NCI-H460 (cell line): ENCODE data around the gene CDC14A. TPM values are rescaled to one million over a fixed set of nuclear protein-coding genes. Genes with fewer than 3 reads are reported as not detected.
"Not testable (repeated sequence)": the region's sequence is repeated elsewhere in the genome, so short reads cannot be mapped to it uniquely, and the experiment has no call there.

ENCODE experiments used
- DNase-seq: peaks from one replicate; pipeline ENCODE4 v3.0.0-alpha.2; 2016; ENCODE audit warnings: low read depth; ENCODE audit errors: extremely low read depth
- polyA plus RNA-seq: library from polyadenylated mRNA; depleted of rRNA; stranded (reverse); fragments of >200 nt; gene quantifications from 2 replicates; pipeline ENCODE4 v1.2.3, GENCODE V29; 2014; cell fraction: nucleus; rRNA removed
- total RNA-seq: library from RNA; depleted of rRNA; stranded (reverse); fragments of >200 nt; shearing (Covaris generic); gene quantifications from 2 replicates; pipeline ENCODE4 v1.2.3, GENCODE V29; 2014; rRNA removed

The CDC14A gene, protein sequence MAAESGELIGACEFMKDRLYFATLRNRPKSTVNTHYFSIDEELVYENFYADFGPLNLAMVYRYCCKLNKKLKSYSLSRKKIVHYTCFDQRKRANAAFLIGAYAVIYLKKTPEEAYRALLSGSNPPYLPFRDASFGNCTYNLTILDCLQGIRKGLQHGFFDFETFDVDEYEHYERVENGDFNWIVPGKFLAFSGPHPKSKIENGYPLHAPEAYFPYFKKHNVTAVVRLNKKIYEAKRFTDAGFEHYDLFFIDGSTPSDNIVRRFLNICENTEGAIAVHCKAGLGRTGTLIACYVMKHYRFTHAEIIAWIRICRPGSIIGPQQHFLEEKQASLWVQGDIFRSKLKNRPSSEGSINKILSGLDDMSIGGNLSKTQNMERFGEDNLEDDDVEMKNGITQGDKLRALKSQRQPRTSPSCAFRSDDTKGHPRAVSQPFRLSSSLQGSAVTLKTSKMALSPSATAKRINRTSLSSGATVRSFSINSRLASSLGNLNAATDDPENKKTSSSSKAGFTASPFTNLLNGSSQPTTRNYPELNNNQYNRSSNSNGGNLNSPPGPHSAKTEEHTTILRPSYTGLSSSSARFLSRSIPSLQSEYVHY
- 4.0 and 4.6 TPM in 2 replicates for total RNA-seq
- polyA plus RNA-seq, result 1.4 and 4.4 TPM in 2 replicates

GRCh38 chr1:100352267-100353070 lies at the start of gene CDC14A:
Gene CDC14A, plus strand, starts transcription at chr1:100352506. Its CDS starts 449 bp downstream, at chr1:100352955.
- peak; percentile 91 for DNase-seq

GRCh38 chr1:100302739-100303138 lies 49.6 kb upstream of the CDC14A start:
- no peak for DNase-seq

GRCh38 chr1:100304227-100304626 lies 48.1 kb upstream of the CDC14A start:
- DNase-seq, result no peak

DNA sequence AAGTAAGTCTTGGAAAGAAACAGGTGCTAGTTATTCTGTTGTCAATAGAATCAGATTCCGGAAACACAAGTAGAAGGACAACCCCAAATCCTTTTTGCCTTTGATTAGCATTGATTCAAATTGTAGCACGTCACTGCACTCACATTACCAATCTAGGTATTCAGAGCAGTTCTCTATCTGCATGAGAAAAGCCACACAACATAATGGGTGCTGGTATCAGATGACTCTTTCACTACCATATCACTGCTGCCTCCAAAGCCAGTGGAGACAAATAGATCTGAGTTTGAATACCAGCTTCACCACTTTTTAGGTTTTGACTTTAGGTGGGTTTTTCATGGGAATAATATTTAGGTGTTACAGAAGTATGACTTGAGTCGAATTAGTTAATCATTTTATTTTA lies 47.4 kb upstream of the CDC14A start:
- no peak for DNase-seq

DNA sequence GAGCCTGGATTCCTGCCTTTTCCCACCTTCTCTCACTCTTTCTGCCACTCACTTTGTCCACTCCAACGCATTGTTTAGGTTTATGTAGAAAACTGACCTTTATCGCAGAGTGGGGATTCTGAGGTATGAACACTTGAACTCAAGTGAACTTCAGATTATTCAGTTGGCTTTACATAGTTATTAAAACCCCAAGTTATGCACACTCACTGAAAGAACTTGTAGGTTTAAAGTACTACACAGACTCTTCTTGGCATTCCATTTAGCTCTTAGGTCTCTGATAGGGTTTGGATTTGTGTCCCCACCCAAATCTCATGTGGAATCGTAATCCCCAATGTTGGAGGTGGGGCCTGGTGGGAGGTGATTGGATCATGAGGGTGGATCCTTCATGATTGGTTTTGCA lies 46.4 kb upstream of the CDC14A start:
- DNase-seq, result no peak

GRCh38 chr1:100306735-100307313 lies 45.5 kb upstream of the CDC14A start:
- no peak for DNase-seq

- DNase-seq, result no peak
Observed at GRCh38 chr1:100308777-100309176, 43.5 kb upstream of the CDC14A start.

- no peak for DNase-seq
Observed at GRCh38 chr1:100309863-100310262, 42.4 kb upstream of the CDC14A start.

GRCh38 chr1:100313382-100313781 lies 38.9 kb upstream of the CDC14A start:
- DNase-seq, result no peak

- DNase-seq, result no peak
Observed at GRCh38 chr1:100316622-100317021, 35.7 kb upstream of the CDC14A start.

- no peak for DNase-seq
Observed at GRCh38 chr1:100320311-100321099, 31.8 kb upstream of the CDC14A start.

DNA sequence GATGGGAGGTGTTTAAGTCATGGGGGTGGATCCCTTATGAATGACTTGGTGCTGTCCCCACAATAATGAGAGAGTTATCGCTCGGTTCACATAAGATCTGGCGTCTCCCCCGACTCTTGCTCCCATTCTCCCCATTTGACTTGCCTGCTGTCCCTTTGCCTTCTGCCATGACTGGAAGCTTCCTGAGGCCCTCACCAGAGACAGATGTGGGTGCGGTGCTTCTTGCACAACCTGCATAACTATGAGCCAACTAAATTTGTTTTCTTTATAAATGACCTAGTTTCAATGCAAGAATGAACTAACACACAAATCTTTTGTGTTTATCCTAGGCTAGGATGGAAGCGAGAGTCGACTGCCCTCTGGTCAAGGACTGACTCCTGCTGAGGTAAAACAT lies 31.2 kb upstream of the CDC14A start:
- DNase-seq, result no peak

GRCh38 chr1:100321506-100321905 lies 30.8 kb upstream of the CDC14A start:
- DNase-seq, result no peak

GRCh38 chr1:100322436-100323211 lies 29.7 kb upstream of the CDC14A start:
- DNase-seq, result peak; percentile 13

DNA sequence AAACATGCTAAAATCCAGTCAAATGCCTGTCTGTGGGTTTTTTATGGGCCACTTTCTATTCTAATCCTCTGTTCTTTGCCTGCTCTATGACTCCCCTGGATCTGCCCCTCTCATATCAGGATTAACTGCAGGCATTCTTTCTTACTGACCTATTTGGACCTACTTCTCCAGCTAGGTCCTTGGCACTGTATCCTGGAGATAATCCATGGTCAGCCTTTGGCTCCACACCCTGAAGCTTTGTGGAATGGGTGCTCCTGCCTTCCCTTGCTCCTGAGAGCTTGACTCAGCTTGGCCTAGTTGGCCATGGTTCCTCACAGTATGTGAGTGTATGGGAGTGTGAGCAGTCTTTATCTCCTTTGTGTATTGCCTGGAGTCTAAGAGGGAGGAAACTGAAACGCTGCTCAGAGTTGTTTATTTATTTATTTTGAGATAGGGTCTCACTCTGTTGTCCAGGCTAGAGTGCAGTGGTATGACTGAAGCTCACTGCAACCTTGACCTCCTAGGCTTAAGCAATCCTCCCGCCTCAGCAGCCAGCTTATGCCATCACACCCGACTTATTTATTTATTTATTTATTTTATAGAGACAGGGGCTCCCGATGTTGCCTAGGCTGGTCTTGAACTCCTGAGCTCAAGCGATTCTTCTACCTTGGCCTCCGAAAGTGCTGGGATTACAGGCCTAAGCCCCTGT lies 28.7 kb upstream of the CDC14A start:
- DNase-seq, result no peak

DNA sequence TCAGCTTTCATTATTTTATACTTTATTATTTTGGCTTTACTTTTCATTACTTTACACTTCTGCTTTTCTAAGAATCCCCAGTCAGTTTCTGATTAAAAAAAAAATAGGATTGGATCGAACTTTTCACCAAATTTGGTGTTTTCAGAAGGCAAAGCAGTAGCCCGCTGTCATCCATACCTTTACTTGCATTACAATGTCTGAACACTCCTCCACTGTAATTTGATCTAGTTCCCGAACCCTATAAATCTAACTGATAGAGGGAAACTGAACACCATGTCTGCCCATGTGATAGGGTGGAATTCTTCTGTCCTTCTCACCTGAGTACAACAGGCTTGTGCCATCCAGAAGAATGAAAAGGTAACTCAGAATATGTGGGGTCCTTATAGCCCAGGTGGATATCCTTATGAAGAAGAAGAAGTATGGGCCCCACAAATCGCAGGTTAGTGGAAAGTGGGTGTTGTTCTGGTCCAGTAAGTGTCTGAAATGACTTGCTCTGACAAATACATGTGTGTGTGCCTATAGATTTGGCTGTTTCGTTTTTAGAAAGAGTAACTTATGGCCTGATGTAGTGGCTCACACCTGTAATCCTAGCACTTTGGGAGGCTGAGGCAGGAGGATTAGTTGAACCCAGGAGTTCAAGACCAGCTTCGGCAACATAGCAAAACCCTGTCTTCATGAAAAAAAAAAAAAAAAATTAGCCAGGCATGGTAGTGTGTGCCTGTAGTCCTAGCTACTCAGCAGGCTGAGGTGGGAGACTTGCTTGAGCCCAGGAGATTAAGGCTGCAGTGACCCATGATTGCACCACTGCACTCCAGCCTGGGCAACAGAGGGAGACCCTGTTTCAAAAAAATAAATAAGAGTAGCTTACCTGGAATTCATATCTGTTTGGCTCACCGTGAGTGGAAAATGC lies 26.6 kb upstream of the CDC14A start:
- no peak for DNase-seq

DNA sequence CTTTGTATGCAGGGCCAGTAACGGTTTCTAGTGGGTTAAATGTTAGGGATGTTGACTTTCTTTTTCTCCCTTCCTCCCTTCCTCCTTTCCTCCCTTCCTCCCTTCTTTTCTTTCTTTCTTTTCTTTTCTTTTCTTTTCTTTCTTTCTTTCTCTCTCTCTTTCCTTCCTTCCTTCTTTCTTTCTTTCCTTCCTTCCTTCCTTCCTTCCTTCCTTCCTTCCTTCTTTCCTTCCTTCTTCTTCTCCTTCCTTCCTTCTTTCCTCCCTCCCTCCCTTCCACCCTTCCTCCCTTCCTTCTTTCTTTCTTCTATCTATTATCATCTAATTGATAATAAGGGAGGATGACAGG lies 26.0 kb upstream of the CDC14A start:
- DNase-seq, result not testable (repeated sequence)

DNA sequence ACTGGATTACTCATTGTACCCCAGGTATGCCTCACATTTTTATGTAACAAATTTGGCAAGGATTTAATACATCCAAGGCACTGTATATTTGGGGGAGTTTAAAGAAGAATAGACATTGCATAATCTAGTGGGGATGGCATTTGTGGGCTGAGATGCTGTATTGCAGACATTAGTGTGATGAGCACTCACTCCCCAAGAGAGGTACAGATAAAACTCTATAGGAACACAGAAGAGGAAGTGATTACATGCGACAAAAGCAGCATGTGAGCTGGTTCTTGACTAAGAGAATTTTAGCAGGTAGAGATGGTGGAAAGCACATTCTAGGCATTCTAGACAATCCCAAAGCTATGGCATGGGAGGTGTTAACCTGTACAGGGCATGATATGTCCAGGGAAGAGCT lies 24.2 kb upstream of the CDC14A start:
- DNase-seq, result no peak
